Sigmoid colon (tissue), 3 donors: ENCODE results near the gene DEFB123.

ENCODE experiments used
- POLR2A ChIP-seq, 2 donors: fragments of 450-650 bp; IDR thresholded peaks; one replicate each; pipeline ENCODE4 v1.6.1; 2016; ENCODE audit warnings: antibody characterized with exemption in 2 of 2, mild to moderate bottlenecking in 2 of 2, moderate library complexity in 2 of 2
- TF ChIP-seq, protein P1 (sequence below), 4 experiments: fragments of 450-650 bp in 3 of 4; fragments of 200-600 bp in 1 of 4; IDR thresholded peaks; one replicate each; pipeline ENCODE4 v1.5.1; 2016 to 2019; ENCODE audit warnings: antibody characterized with exemption in 4 of 4, mild to moderate bottlenecking in 3 of 4, moderate library complexity in 2 of 4

DNA sequence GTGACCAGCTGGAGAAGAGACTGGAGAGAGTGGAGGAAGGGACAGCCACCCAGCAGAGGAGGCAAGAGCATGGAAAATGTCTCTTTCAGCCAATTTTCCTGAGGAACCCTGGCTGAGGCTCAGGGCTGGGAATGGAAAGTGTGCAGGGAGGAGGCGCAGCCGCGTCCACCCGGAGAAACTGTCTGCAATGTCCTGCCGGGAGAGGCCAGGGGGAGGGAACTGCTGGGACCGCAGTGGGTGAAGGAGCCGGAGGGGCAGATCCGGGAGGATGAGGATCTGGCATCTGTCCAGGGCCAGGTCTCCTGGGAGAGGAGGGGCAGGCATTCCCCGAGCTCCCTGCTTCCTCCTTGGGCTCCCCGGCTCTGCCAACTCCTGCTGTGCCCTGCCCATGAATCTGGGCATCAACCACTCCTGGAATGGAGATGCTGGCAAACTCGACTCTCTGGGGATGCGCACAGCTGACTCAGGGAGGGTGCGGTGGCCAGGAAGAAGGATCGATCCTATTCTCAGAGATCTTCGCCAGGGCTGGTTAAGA lies 56.4 kb downstream of the DEFB123 start:
- TF ChIP-seq, protein P1, sequence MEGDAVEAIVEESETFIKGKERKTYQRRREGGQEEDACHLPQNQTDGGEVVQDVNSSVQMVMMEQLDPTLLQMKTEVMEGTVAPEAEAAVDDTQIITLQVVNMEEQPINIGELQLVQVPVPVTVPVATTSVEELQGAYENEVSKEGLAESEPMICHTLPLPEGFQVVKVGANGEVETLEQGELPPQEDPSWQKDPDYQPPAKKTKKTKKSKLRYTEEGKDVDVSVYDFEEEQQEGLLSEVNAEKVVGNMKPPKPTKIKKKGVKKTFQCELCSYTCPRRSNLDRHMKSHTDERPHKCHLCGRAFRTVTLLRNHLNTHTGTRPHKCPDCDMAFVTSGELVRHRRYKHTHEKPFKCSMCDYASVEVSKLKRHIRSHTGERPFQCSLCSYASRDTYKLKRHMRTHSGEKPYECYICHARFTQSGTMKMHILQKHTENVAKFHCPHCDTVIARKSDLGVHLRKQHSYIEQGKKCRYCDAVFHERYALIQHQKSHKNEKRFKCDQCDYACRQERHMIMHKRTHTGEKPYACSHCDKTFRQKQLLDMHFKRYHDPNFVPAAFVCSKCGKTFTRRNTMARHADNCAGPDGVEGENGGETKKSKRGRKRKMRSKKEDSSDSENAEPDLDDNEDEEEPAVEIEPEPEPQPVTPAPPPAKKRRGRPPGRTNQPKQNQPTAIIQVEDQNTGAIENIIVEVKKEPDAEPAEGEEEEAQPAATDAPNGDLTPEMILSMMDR (IDR thresholded peaks at IDR 0.05), result no peak
- TF ChIP-seq POLR2A (IDR thresholded peaks at IDR 0.05), result no peak
